ENCODE data around the gene WDR88.
"Not testable (repeated sequence)": the region's sequence is repeated elsewhere in the genome, so short reads cannot be mapped to it uniquely, and the experiment has no call there.

Gene WDR88

GRCh38 chr19:33139165-33139564, 7.3 kb downstream of the WDR88 start:
- DNase-seq (ENCODE audit: low spot score) = no peak

GRCh38 chr19:33143897-33144405, 12.0 kb downstream of the WDR88 start:
- DNase-seq (ENCODE audit: low spot score) = peak; percentile 88
- peak; percentile 95 for TF ChIP-seq CTCF (IDR thresholded peaks at IDR 0.05; ENCODE audit: borderline replicate concordance, control extremely low read depth, extremely low read depth, insufficient read depth, missing control alignments)
- in situ Hi-C loops (cut with MboI; ENCODE audit: low sequenced_read_pairs, unreplicated experiment) = no loop called here

More at GRCh38 chr19:33139165-33139564, 7.3 kb downstream of the WDR88 start:
- no peak for TF ChIP-seq CTCF (IDR thresholded peaks at IDR 0.05; ENCODE audit: borderline replicate concordance, control extremely low read depth, extremely low read depth, insufficient read depth, missing control alignments)
- in situ Hi-C loops (cut with MboI; ENCODE audit: low sequenced_read_pairs, unreplicated experiment) = no loop called here

- no peak for TF ChIP-seq CTCF (IDR thresholded peaks at IDR 0.05; ENCODE audit: borderline replicate concordance, control extremely low read depth, extremely low read depth, insufficient read depth, missing control alignments)
- in situ Hi-C loops (cut with MboI; ENCODE audit: low sequenced_read_pairs, unreplicated experiment) = loop anchor here (5.0 kb wide), 1 partner anchor 36 kb away; no protein-coding TSS in a partner anchor
- DNase-seq (ENCODE audit: low spot score) = no peak
Measured at GRCh38 chr19:33146209-33146608, 14.3 kb downstream of the WDR88 start.

- no peak for TF ChIP-seq CTCF (IDR thresholded peaks at IDR 0.05; ENCODE audit: borderline replicate concordance, control extremely low read depth, extremely low read depth, insufficient read depth, missing control alignments)
- no peak for DNase-seq (ENCODE audit: low spot score)
- in situ Hi-C loops (cut with MboI; ENCODE audit: low sequenced_read_pairs, unreplicated experiment) = loop anchor here (5.0 kb wide), 1 partner anchor 35 kb away; no protein-coding TSS in a partner anchor
Measured at GRCh38 chr19:33147538-33147937, 15.6 kb downstream of the WDR88 start.

- no peak for TF ChIP-seq CTCF (IDR thresholded peaks at IDR 0.05; ENCODE audit: borderline replicate concordance, control extremely low read depth, extremely low read depth, insufficient read depth, missing control alignments)
- in situ Hi-C loops (cut with MboI; ENCODE audit: low sequenced_read_pairs, unreplicated experiment) = no loop called here
- DNase-seq (ENCODE audit: low spot score) = no peak
Measured at GRCh38 chr19:33150852-33151518, 19.1 kb downstream of the WDR88 start.

GRCh38 chr19:33152176-33152575, 20.3 kb downstream of the WDR88 start:
- no peak for TF ChIP-seq CTCF (IDR thresholded peaks at IDR 0.05; ENCODE audit: borderline replicate concordance, control extremely low read depth, extremely low read depth, insufficient read depth, missing control alignments)
- no peak for DNase-seq (ENCODE audit: low spot score)
- in situ Hi-C loops (cut with MboI; ENCODE audit: low sequenced_read_pairs, unreplicated experiment) = no loop called here

- DNase-seq (ENCODE audit: low spot score) = not testable (repeated sequence)
Measured at GRCh38 chr19:33152625-33153024, 20.7 kb downstream of the WDR88 start.

GRCh38 chr19:33154313-33154712, 22.4 kb downstream of the WDR88 start:
- in situ Hi-C loops (cut with MboI; ENCODE audit: low sequenced_read_pairs, unreplicated experiment); DNase-seq (ENCODE audit: low spot score): not testable (repeated sequence)

More at GRCh38 chr19:33152625-33153024, 20.7 kb downstream of the WDR88 start:
- in situ Hi-C loops (cut with MboI; ENCODE audit: low sequenced_read_pairs, unreplicated experiment) = not testable (repeated sequence)
